Subcutaneous adipose tissue (tissue), 4 donors: ENCODE measurements around the gene SPATS2. TPM values are rescaled to one million over a fixed set of nuclear protein-coding genes. Genes with fewer than 3 reads are reported as not detected.

Source experiments
- total RNA-seq, 4 donors: library from RNA; depleted of rRNA; stranded (reverse); fragments of >200 nt; gene quantifications; one replicate each; pipeline ENCODE4 v1.1.0, GENCODE V29; 2016
- TF ChIP-seq, protein P1 (sequence below): fragments of 450-650 bp; IDR thresholded peaks from one replicate; pipeline ENCODE4 v1.5.1; 2016; ENCODE audit warnings: low read depth, mild to moderate bottlenecking, control low read depth, antibody characterized with exemption, moderate library complexity

SPATS2 gene
- 10 to 100 TPM; 10.1 to 19.5 (median 12.3) TPM for total RNA-seq

GRCh38 chr12:49367381-49368239 lies at the start of gene SPATS2:
Gene SPATS2, plus strand, starts transcription at chr12:49367462. Its CDS starts 93,551 bp downstream, at chr12:49461013.
- TF ChIP-seq, protein P1, sequence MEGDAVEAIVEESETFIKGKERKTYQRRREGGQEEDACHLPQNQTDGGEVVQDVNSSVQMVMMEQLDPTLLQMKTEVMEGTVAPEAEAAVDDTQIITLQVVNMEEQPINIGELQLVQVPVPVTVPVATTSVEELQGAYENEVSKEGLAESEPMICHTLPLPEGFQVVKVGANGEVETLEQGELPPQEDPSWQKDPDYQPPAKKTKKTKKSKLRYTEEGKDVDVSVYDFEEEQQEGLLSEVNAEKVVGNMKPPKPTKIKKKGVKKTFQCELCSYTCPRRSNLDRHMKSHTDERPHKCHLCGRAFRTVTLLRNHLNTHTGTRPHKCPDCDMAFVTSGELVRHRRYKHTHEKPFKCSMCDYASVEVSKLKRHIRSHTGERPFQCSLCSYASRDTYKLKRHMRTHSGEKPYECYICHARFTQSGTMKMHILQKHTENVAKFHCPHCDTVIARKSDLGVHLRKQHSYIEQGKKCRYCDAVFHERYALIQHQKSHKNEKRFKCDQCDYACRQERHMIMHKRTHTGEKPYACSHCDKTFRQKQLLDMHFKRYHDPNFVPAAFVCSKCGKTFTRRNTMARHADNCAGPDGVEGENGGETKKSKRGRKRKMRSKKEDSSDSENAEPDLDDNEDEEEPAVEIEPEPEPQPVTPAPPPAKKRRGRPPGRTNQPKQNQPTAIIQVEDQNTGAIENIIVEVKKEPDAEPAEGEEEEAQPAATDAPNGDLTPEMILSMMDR, result no peak

GRCh38 chr12:49322367-49322707 lies 44.9 kb upstream of the SPATS2 start:
- TF ChIP-seq, protein P1, result no peak

DNA sequence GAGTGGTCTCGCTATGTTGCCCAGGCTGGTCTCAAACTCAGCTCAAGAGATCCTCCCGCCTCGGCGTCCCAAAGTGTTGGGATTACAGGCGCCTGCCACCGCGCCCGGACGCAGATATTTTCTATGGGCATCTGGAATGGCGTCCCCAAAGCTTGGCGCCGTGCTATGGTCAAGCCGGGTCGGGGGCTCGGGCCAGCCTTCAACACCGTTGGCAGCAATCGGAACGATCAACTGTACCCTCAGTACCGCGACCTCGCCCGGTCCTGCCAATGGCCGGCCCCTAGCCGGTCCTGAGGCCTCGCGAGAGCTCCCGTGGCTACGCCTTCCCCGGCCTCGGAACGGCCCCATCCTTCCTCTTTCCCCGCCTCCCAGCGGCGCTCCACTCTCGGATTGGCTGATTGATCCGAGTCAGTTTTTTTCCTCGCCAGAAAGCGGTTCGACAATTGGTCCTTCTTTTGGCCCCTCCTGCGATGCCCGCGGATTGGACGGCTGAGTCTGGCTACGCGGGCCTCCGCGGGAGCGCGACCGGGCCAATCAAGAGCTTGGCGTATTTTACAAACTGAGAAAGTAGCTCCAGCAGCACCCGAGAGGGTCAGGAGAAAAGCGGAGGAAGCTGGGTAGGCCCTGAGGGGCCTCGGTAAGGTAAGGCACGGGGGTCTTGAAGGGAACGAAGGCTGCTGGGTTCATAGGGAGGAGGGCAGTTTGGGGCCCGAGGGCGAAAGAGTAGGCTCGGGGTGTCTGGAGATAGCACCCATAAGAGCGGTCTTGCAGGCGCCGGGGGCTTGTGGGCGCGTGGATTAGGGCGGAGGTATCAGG lies 44.3 kb upstream of the SPATS2 start, which contains the start of gene TROAP:
Gene TROAP, plus strand, starts transcription at position 548 of the 816 bp plus-strand sequence. CDS start 354 bp downstream, outside the sequence.
- TF ChIP-seq, protein P1, result no peak

- TF ChIP-seq, protein P1, result no peak
These were observed 43.7 kb upstream of the SPATS2 start for GRCh38 chr12:49323524-49324097.

GRCh38 chr12:49325606-49326005 lies 41.7 kb upstream of the SPATS2 start:
- TF ChIP-seq, protein P1, result no peak

- TF ChIP-seq, protein P1, result no peak
These were observed 39.9 kb upstream of the SPATS2 start for GRCh38 chr12:49327368-49327767.

GRCh38 chr12:49327887-49328286 lies 39.4 kb upstream of the SPATS2 start:
- TF ChIP-seq, protein P1, result no peak
